Neural cell (in vitro differentiated cells): ENCODE measurements around the gene FRY. TPM values are rescaled to one million over a fixed set of nuclear protein-coding genes. Genes with fewer than 3 reads are reported as not detected.

ENCODE experiments used
- H2AFZ ChIP-seq: fragments of 200-600, 300-800 bp; sonication (generic), shearing (Covaris generic); 2 replicates; pipeline ENCODE4 v1.6.0; 2014; ENCODE audit warnings: low read depth, mild to moderate bottlenecking, antibody characterized with exemption, low read length, moderate library complexity
- H3F3A ChIP-seq: fragments of 200-600 bp; shearing (Covaris generic); 2 replicates; pipeline ENCODE4 v1.6.1; 2016; ENCODE audit warnings: mild to moderate bottlenecking, moderate library complexity, mixed read lengths, antibody characterized with exemption, low read length; ENCODE audit not compliant: insufficient read depth, poor library complexity, severe bottlenecking
- H3K27ac ChIP-seq: fragments of 200-600, 300-800 bp; sonication (generic), shearing (Covaris generic); 2 replicates; pipeline ENCODE4 v1.5.1; 2014; ENCODE audit warnings: mild to moderate bottlenecking, low read length, moderate library complexity
- H3K27me3 ChIP-seq: fragments of 300-800, 200-600 bp; sonication (generic), shearing (Covaris generic); 2 replicates; pipeline ENCODE4 v1.6.0; 2014; ENCODE audit warnings: mild to moderate bottlenecking, low read depth, low read length, moderate library complexity; ENCODE audit not compliant: insufficient read depth
- H3K36me3 ChIP-seq: fragments of 300-800, 200-600 bp; sonication (generic), shearing (Covaris generic); 2 replicates; pipeline ENCODE4 v1.5.1; 2014; ENCODE audit warnings: mild to moderate bottlenecking, antibody characterized with exemption, low read length, moderate library complexity; ENCODE audit not compliant: insufficient read depth
- H3K4me2 ChIP-seq: fragments of 300-800, 200-600 bp; sonication (generic), shearing (Covaris generic); 2 replicates; pipeline ENCODE4 v1.6.0; 2014; ENCODE audit warnings: mild to moderate bottlenecking, low read length
- H3K4me3 ChIP-seq: fragments of 300-800, 200-600 bp; sonication (generic), shearing (Covaris generic); 2 replicates; pipeline ENCODE4 v1.5.1; 2014; ENCODE audit warnings: mild to moderate bottlenecking, low read length, moderate library complexity
- H3K79me2 ChIP-seq: fragments of 200-600 bp; shearing (Covaris generic); replicated peaks from 2 replicates; pipeline ENCODE4 v1.6.0; 2014; ENCODE audit warnings: mild to moderate bottlenecking, low read length, moderate library complexity; ENCODE audit not compliant: insufficient read depth
- H3K9ac ChIP-seq: fragments of 300-800, 200-600 bp; sonication (generic), shearing (Covaris generic); 2 replicates; pipeline ENCODE4 v1.6.1; 2016; ENCODE audit warnings: mild to moderate bottlenecking, low read length, mixed read lengths
- H3K9me2 ChIP-seq: fragments of 200-600 bp; shearing (Covaris generic); 2 replicates; pipeline ENCODE4 v1.6.1; 2016; ENCODE audit warnings: mild to moderate bottlenecking, low read length, mixed read lengths; ENCODE audit not compliant: insufficient read depth
- H3K9me3 ChIP-seq: fragments of 200-600, 300-800 bp; sonication (generic), shearing (Covaris generic); 2 replicates; pipeline ENCODE4 v1.6.1; 2016; ENCODE audit warnings: mild to moderate bottlenecking, mixed run types, low read length, moderate library complexity, mixed read lengths
- H4K20me1 ChIP-seq: fragments of 200-600 bp; shearing (Covaris generic); 2 replicates; pipeline ENCODE4 v1.6.1; 2016; ENCODE audit warnings: mild to moderate bottlenecking, mixed run types; ENCODE audit not compliant: insufficient read depth
- EP300 ChIP-seq: fragments of 450-650 bp; conservative IDR thresholded peaks from 2 replicates; pipeline ENCODE4 v1.6.1; 2014; ENCODE audit warnings: antibody characterized with exemption, mild to moderate bottlenecking, moderate library complexity; ENCODE audit not compliant: poor library complexity, severe bottlenecking
- EZH2 ChIP-seq: fragments of 200-600, 300-800 bp; shearing (Covaris generic), sonication (generic); IDR thresholded peaks from 2 replicates; pipeline ENCODE4 v1.6.1; 2014; ENCODE audit warnings: antibody characterized with exemption, low read length, borderline replicate concordance, mild to moderate bottlenecking; ENCODE audit not compliant: insufficient read depth, poor library complexity, severe bottlenecking
- MXI1 ChIP-seq: fragments of 450-650 bp; conservative IDR thresholded peaks from 2 replicates; pipeline ENCODE4 v1.6.1; 2014; ENCODE audit warnings: antibody characterized with exemption, mild to moderate bottlenecking; ENCODE audit not compliant: poor library complexity, severe bottlenecking
- POLR2AphosphoS5 ChIP-seq: IDR thresholded peaks from 2 replicates; pipeline ENCODE4 v1.6.1; 2012
- RAD21 ChIP-seq: fragments of 450-650 bp; conservative IDR thresholded peaks from 2 replicates; pipeline ENCODE4 v1.6.1; 2014; ENCODE audit warnings: antibody characterized with exemption, mild to moderate bottlenecking, moderate library complexity
- SMC3 ChIP-seq: fragments of 450-650 bp; conservative IDR thresholded peaks from 2 replicates; pipeline ENCODE4 v1.6.1; 2014; ENCODE audit warnings: antibody characterized with exemption, mild to moderate bottlenecking, moderate library complexity; ENCODE audit not compliant: poor library complexity
- TAF1 ChIP-seq: IDR thresholded peaks from 2 replicates; pipeline ENCODE4 v1.6.1; 2012; ENCODE audit warnings: low read depth
- polyA plus RNA-seq: library from polyadenylated mRNA; depleted of rRNA; stranded (reverse); fragments of >200 nt; gene quantifications from 2 replicates; pipeline ENCODE4 v1.2.3, GENCODE V29; 2014
- TF ChIP-seq, protein P1 (sequence below): fragments of 450-650 bp; IDR thresholded peaks from 2 replicates; pipeline ENCODE4 v1.5.1; 2014; ENCODE audit warnings: antibody characterized with exemption, mild to moderate bottlenecking, moderate library complexity; ENCODE audit not compliant: poor library complexity, severe bottlenecking
- TF ChIP-seq, protein P2 (sequence below): IDR thresholded peaks from 2 replicates; pipeline ENCODE4 v1.6.1; 2012; ENCODE audit warnings: borderline replicate concordance

Gene FRY
- polyA plus RNA-seq, 1 donor from 2014 or later, result 49.3 TPM

DNA sequence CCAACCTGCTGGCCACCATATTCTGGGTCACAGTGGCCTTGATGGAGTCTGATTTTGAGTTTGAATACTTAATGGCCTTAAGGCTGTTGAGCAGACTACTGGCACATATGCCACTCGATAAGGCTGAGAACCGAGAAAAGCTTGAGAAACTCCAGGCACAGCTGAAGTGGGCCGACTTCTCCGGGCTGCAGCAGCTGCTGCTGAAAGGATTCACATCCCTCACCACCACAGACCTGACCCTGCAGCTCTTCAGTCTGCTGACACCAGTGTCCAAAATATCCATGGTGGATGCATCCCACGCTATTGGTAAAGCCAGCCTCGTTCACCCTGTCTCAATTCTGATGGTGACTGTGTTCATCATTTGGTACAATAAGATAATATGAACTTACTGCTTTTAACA, 206.1 kb downstream of the FRY start:
- Histone ChIP-seq H3K4me2 (no peak overlapping the region), H3K79me2 (no peaks in the 10 kb centered on the region), H3F3A (no peaks in the 10 kb centered on the region), H3K36me3 (peaks cover 24% of the 10 kb centered on the region), H2AFZ (no peak overlapping the region), H3K9me2 (no peaks in the 10 kb centered on the region), H3K9ac (no peak overlapping the region), H3K27me3 (no peaks in the 10 kb centered on the region), H3K4me3 (no peak overlapping the region), H3K9me3 (no peaks in the 10 kb centered on the region), H4K20me1 (no peaks in the 10 kb centered on the region), H3K27ac (no peak overlapping the region)
- TF ChIP-seq EP300 (no peak), POLR2AphosphoS5 (no peak), RAD21 (no peak), MXI1 (no peak), TAF1 (no peak), EZH2 (no peak), SMC3 (no peak)
- TF ChIP-seq, protein P1, sequence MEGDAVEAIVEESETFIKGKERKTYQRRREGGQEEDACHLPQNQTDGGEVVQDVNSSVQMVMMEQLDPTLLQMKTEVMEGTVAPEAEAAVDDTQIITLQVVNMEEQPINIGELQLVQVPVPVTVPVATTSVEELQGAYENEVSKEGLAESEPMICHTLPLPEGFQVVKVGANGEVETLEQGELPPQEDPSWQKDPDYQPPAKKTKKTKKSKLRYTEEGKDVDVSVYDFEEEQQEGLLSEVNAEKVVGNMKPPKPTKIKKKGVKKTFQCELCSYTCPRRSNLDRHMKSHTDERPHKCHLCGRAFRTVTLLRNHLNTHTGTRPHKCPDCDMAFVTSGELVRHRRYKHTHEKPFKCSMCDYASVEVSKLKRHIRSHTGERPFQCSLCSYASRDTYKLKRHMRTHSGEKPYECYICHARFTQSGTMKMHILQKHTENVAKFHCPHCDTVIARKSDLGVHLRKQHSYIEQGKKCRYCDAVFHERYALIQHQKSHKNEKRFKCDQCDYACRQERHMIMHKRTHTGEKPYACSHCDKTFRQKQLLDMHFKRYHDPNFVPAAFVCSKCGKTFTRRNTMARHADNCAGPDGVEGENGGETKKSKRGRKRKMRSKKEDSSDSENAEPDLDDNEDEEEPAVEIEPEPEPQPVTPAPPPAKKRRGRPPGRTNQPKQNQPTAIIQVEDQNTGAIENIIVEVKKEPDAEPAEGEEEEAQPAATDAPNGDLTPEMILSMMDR, result no peak
- TF ChIP-seq, protein P2, sequence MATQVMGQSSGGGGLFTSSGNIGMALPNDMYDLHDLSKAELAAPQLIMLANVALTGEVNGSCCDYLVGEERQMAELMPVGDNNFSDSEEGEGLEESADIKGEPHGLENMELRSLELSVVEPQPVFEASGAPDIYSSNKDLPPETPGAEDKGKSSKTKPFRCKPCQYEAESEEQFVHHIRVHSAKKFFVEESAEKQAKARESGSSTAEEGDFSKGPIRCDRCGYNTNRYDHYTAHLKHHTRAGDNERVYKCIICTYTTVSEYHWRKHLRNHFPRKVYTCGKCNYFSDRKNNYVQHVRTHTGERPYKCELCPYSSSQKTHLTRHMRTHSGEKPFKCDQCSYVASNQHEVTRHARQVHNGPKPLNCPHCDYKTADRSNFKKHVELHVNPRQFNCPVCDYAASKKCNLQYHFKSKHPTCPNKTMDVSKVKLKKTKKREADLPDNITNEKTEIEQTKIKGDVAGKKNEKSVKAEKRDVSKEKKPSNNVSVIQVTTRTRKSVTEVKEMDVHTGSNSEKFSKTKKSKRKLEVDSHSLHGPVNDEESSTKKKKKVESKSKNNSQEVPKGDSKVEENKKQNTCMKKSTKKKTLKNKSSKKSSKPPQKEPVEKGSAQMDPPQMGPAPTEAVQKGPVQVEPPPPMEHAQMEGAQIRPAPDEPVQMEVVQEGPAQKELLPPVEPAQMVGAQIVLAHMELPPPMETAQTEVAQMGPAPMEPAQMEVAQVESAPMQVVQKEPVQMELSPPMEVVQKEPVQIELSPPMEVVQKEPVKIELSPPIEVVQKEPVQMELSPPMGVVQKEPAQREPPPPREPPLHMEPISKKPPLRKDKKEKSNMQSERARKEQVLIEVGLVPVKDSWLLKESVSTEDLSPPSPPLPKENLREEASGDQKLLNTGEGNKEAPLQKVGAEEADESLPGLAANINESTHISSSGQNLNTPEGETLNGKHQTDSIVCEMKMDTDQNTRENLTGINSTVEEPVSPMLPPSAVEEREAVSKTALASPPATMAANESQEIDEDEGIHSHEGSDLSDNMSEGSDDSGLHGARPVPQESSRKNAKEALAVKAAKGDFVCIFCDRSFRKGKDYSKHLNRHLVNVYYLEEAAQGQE, result no peak

DNA sequence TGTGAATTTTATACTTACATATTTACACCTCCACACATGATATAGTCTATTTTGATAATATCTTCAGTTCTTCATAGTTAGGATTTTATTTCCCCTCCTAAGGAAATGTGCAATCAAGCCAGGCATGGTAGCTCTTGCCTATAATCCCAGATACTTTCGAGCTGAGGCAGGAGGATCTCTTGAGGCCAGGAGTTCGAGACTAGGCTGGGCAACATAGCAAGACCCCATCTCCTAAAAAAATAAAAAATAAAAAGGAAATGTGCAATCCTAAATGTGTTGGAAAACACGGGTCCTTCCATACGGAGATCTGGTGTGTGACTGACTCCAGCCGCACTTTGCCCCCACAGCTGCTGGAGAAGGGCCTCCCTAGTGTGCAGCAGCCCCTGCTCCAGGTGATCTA, 212.1 kb downstream of the FRY start:
- H3K79me2 ChIP-seq, result no peaks in the 10 kb centered on the region
- H3K4me3 ChIP-seq, result no peak overlapping the region
- no peak overlapping the region for H3K27ac ChIP-seq
- H2AFZ ChIP-seq, result no peak overlapping the region
- H3K9me2 ChIP-seq, result no peaks in the 10 kb centered on the region
- H4K20me1 ChIP-seq, result no peaks in the 10 kb centered on the region
- H3K9me3 ChIP-seq, result no peaks in the 10 kb centered on the region
- no peak for TF ChIP-seq MXI1
- peaks cover 16% of the 10 kb centered on the region for H3K36me3 ChIP-seq
- no peak overlapping the region for H3K9ac ChIP-seq
- no peaks in the 10 kb centered on the region for H3F3A ChIP-seq
- no peaks in the 10 kb centered on the region for H3K27me3 ChIP-seq
- no peak overlapping the region for H3K4me2 ChIP-seq

DNA sequence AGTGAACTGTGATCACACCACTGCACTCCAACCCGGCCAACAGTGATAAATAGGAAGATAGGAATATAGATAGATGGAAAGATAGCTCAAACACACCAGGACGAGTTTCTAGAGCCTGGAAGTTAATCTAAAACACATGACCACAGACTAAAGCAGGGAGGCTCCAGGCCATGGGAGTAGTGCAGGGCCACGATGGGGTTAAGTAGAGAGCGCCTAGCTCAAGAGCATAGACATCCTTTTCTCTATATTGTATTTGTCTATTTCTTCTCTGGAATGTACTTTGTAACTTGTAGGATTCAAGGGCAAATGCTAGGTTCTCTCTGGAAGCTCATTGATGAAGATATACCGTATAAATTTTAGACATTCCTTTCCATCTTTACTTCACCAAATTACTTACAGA, 214.0 kb downstream of the FRY start:
- Histone ChIP-seq H3K27me3 (no peaks in the 10 kb centered on the region), H3K27ac (no peak overlapping the region), H3K79me2 (no peaks in the 10 kb centered on the region), H3K9me2 (no peaks in the 10 kb centered on the region), H3K9me3 (no peaks in the 10 kb centered on the region), H3K4me2 (no peak overlapping the region), H3K9ac (no peak overlapping the region), H2AFZ (no peak overlapping the region), H3K4me3 (no peak overlapping the region), H4K20me1 (no peaks in the 10 kb centered on the region), H3K36me3 (peaks cover 15% of the 10 kb centered on the region), H3F3A (no peaks in the 10 kb centered on the region)
- TF ChIP-seq MXI1 (no peak), TAF1 (no peak), SMC3 (no peak), EZH2 (no peak), RAD21 (no peak), POLR2AphosphoS5 (no peak), EP300 (no peak)
- TF ChIP-seq, protein P2, result no peak
- TF ChIP-seq, protein P1, result no peak
